ENCODE results near the gene KIFC3. TPM values are rescaled to one million over a fixed set of nuclear protein-coding genes. Genes with fewer than 3 reads are reported as not detected.

Gene KIFC3
- total RNA-seq, 1 donor from 2014 or later = 25.1 TPM

DNA sequence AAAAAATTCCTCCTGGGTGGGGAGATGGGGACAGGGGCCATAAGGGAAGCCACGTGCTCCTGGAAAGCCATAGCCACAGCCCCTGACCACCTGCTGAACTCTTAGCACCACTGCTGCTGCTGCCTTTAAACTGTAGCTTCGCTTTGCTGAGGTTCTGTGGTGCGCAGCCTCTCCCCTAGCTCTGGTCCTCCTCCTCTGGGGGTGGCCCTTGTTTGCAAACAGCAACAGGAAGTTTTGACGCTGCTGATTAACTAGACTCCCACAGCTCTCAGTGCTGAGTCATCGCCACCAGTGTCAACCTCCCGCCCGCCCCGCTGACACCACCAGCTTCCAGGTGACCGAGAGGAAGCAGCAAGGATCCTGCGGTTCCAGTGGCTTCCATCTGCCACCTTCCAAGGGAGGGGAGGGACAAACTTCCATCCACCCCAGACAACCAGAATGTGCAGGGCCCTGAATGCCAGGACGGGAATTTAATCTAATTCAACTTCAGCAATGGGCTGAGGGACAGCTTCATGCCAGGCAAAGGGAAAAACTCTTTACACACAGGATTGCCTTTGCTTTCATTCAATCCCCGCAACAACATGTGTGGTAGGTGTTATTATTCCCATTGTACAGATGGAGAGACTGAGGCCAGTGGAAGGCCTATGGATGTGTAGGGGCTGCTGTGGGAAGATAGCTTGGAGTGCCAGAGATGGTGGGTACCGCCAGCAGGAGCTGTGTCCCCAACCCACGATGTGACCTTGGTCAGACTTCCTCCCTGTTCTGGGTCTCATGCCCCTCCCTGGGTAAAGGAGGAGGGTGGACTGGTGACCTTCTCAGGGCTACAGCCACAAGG lies 8.1 kb upstream of the KIFC3 start:
- Mint-ChIP-seq H3K27ac (ENCODE audit: unreplicated experiment) (peak overlapping the region; percentile 93), H3K4me3 (peak overlapping the region; percentile 54)
- DNase-seq (ENCODE audit: low read depth, low spot score) = no peak

DNA sequence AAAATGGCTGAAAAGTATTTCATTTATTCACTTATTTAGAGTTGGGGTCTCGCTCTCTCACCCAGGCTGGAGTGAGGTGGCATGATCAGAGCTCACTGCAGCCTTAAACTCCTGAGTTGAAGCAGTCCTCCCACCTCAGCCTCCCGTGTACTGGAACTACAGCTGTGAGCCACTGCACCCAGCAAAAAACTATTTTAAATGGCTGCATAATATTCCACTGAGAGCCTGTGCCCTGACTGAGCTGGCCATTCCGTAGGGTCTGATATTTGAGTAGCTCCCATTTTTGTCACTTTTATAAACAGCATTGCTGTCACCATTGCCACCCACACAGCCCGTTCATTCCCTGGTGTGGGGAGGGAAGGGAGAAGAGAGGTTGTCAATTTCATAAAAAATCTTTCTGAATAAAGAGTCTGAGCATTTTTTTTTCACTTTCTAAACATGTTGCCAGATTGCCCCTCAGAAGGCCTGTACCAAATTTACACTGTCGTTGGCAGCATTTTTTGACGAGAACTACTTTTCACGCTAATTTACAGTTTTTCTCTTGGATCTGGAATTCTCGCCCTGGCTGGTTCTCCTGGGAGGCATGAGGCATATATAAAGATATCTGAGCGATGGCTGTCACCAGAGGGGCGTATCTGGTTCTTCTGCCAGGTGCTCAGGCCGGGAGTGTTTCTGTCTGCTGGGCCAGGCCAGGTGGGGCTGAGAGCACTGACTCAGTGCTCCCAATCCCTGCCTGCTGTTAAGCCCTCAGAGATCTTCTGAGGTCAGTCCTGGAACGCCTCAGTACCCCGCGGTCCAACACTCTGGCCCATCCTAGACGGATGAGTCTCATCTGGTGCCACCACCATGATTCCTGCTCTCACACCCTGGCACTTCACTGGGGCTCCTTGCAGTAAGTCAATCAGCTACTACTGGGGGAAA lies 7.2 kb upstream of the KIFC3 start:
- no peak for DNase-seq (ENCODE audit: low read depth, low spot score)
- Mint-ChIP-seq H3K27me3 (ENCODE audit: low read depth) (no peaks in the 10 kb centered on the region), H3K4me3 (peak overlapping the region; percentile 54), H3K36me3 (ENCODE audit: low read depth) (no peaks in the 10 kb centered on the region), H3K9me3 (no peaks in the 10 kb centered on the region), H3K27ac (ENCODE audit: unreplicated experiment) (no peak overlapping the region), H3K4me1 (peaks cover 28% of the 10 kb centered on the region)
- TF ChIP-seq, protein P1, sequence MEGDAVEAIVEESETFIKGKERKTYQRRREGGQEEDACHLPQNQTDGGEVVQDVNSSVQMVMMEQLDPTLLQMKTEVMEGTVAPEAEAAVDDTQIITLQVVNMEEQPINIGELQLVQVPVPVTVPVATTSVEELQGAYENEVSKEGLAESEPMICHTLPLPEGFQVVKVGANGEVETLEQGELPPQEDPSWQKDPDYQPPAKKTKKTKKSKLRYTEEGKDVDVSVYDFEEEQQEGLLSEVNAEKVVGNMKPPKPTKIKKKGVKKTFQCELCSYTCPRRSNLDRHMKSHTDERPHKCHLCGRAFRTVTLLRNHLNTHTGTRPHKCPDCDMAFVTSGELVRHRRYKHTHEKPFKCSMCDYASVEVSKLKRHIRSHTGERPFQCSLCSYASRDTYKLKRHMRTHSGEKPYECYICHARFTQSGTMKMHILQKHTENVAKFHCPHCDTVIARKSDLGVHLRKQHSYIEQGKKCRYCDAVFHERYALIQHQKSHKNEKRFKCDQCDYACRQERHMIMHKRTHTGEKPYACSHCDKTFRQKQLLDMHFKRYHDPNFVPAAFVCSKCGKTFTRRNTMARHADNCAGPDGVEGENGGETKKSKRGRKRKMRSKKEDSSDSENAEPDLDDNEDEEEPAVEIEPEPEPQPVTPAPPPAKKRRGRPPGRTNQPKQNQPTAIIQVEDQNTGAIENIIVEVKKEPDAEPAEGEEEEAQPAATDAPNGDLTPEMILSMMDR (conservative IDR thresholded peaks at IDR 0.05) = no peak

More for the DNA sequence above, 8.1 kb upstream of the KIFC3 start:
- H3K27me3 Mint-ChIP-seq (ENCODE audit: low read depth) = no peaks in the 10 kb centered on the region
- H3K36me3 Mint-ChIP-seq (ENCODE audit: low read depth) = no peaks in the 10 kb centered on the region
- H3K4me1 Mint-ChIP-seq = peaks cover 28% of the 10 kb centered on the region
- no peaks in the 10 kb centered on the region for H3K9me3 Mint-ChIP-seq
- TF ChIP-seq, protein P1 (conservative IDR thresholded peaks at IDR 0.05) = no peak

DNA sequence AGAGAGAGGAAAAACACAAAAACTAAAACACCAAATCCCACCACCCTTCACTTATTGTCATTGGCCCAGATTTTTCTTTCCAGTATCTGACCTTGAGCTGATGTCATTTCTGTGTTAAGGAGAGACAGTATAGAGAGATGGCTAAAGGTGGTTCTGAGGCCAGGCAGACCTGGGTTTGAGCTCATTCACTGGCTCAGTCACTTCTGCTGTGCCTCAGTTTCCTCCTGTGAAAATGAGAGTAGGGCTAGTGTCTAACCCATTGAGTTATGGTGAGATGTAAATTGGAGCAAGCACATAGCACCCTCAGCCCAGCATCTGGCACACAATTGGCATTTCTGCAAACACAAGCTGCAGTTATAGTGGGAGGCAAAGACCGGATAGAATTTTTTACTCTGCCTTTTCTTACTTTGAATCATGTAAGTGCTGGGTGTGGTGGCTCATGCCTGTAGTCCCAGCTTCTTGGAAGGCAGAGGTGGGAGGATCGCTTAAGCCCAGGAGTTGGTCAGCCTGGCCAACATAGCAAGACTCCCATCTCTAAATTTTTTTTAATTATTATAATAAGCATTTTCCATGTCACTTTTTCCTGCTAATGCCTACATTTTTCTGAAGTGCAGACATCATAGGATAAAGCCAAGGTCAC lies 6.4 kb upstream of the KIFC3 start:
- H3K27ac Mint-ChIP-seq (ENCODE audit: unreplicated experiment) = peak overlapping the region; percentile 52
- peak overlapping the region; percentile 66 for H3K4me3 Mint-ChIP-seq
- peaks cover 35% of the 10 kb centered on the region for H3K4me1 Mint-ChIP-seq
- no peaks in the 10 kb centered on the region for H3K9me3 Mint-ChIP-seq
- TF ChIP-seq, protein P1 (conservative IDR thresholded peaks at IDR 0.05) = no peak
- H3K27me3 Mint-ChIP-seq (ENCODE audit: low read depth) = no peaks in the 10 kb centered on the region
- no peaks in the 10 kb centered on the region for H3K36me3 Mint-ChIP-seq (ENCODE audit: low read depth)
- no peak for DNase-seq (ENCODE audit: low read depth, low spot score)

DNA sequence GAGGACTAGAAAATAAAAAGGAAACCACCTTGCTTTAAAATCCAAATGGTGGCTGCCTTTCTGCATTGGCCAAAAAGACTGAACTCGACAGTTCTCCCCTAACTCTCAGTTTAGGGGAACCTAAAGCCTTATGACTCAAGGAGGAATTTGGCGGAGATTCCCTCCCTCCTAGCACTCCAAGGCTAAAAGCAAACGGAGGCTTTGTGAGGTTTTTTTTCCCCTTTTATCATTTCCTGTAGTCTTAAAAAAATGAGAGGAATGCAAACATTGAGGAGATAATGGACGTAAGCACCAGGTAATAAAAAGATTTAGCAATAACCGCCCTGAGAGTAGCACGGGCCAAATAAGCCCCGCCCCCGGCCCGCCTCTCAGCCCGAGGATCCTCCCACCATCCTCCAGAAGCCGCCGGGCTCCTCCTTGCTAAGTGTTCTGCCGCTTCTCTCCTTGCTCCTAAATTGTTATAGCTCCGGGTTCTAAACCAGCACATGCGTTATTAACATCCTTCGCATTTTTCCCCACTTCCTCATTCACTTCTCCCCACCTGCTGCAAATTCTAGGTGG lies 5.8 kb upstream of the KIFC3 start:
- Mint-ChIP-seq H3K27ac (ENCODE audit: unreplicated experiment) (no peak overlapping the region), H3K4me3 (peak overlapping the region; percentile 66), H3K27me3 (ENCODE audit: low read depth) (no peaks in the 10 kb centered on the region), H3K4me1 (peaks cover 42% of the 10 kb centered on the region), H3K9me3 (no peaks in the 10 kb centered on the region), H3K36me3 (ENCODE audit: low read depth) (no peaks in the 10 kb centered on the region)
- TF ChIP-seq, protein P1 (conservative IDR thresholded peaks at IDR 0.05) = no peak
- DNase-seq (ENCODE audit: low read depth, low spot score) = peak; percentile 36
